C4-2B (cell line): Measurements from ENCODE around the gene AGBL4.

ENCODE experiments used
- CTCF ChIP-seq: fragments of 450-650 bp; conservative IDR thresholded peaks from 2 replicates; pipeline ENCODE4 v1.5.1; 2017; ENCODE audit warnings: mild to moderate bottlenecking
- ZFX ChIP-seq: fragments of 450-650 bp; IDR thresholded peaks from 2 replicates; pipeline ENCODE4 v1.6.1; 2017

GRCh38 chr1:48761411-48761810 is 1262.3 kb downstream of the AGBL4 start:
- TF ChIP-seq CTCF (no peak), ZFX (no peak)
